ENCODE results near the gene CACNA1F.

The CACNA1F gene

DNA sequence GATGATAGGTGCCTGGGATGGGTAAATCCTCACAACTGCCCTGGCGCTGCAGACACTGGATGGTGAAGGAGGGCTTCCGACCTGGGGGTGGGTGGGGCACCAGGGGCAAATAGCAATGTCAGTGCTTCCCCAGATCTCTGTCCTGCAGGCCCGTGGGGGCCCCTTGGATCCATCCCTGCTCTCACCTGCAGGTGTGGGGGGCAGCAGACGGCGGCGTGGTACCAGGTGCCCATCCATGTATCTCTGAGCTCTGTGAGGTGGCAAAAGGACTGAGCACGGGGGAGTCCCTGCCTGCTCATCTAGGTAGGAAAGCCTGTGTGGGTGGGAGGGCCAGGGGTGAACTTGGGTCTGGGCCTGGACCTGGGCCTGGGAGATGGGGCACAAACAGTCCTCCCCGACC, 26.6 kb downstream of the CACNA1F start:
- FAIRE-seq = no peak
- no peak for TF ChIP-seq POLR2A (IDR thresholded peaks at IDR 0.05; ENCODE audit: low read depth, low read length)
- DNase-seq (ENCODE audit: insufficient read length, low spot score) = no peak

DNA sequence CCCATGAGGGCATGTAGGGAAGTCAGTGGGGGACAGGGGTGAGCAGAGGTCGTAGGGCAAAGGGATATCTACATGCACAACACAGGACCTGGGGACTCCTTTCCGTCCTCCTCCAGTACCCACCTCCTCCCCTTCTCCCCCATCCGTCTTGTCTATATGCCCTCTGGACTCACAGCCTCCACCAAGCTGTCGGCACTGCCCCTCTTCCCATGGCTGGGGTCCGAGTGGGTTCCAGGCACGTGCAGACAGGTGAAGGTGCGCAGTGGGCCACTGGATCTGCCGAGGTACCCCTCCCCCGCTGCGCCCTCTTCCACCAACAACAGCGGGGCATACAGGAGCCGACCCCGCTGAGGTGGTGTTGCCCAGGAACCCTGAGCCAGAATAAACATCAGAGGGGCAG, 27.7 kb downstream of the CACNA1F start:
- DNase-seq (ENCODE audit: insufficient read length, low spot score) (no peak), FAIRE-seq (no peak)
- TF ChIP-seq POLR2A (IDR thresholded peaks at IDR 0.05; ENCODE audit: low read depth, low read length) = no peak

DNA sequence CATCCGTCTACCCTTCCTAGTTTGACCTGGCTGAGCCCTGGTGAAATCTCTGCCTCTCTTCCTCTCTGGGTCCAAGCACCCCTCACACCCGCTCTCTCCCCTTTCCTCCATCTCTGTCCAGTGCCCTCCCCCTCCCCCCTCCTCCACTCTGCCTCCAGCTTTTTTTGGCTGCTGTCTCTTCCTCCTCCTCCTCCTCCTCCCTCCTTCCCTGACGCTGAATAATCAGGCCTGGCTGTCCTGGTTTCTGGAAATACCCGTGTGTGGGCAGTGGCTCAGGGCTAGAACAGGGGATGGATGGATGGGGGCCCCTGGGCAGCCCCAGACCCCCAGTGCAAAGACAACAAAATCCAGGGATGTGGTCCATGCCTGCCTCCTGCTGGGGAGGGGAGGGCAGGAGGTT, 28.4 kb downstream of the CACNA1F start:
- DNase-seq (ENCODE audit: insufficient read length, low spot score) (no peak), FAIRE-seq (no peak)
- TF ChIP-seq POLR2A (IDR thresholded peaks at IDR 0.05; ENCODE audit: low read depth, low read length) = no peak

DNA sequence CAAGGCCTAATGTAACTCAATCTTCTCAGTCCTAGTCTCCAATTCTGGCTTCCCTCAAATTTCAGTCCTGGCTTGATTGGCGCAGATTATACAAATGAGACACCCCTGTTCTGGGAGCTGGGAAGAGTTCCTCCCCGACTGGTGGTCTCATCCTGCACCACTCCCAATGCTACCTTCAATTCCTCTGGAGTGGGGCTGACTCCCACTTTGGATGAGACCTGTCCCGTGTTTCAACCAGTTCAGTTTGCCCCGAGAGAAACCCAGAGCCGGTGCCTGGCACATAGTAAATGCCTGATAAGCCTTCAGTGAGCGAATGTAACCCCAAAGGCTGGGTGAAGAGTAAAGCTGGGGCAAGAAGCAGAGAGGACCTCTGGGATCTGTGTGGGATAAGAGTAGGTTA, 29.1 kb downstream of the CACNA1F start:
- FAIRE-seq = no peak
- TF ChIP-seq POLR2A (IDR thresholded peaks at IDR 0.05; ENCODE audit: low read depth, low read length) = no peak

DNA sequence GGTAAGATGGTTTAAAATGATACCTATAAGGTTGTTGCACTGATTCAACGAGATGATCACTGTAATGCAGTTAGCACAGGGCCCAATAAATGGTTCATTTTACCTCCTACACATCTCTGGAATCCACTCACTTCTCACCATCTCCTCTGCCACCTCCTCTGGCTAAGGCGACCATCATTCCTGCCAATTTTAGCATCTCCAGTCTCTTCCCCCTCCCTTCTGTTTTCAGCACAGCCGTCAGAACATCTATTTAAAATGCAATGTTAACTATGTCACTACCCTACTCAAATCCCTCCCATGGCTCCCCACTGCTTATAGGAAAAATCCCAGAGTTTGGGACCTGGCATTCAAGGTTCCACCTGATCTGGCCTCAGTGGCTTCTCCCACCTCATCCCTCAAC, 29.6 kb downstream of the CACNA1F start:
- TF ChIP-seq POLR2A (IDR thresholded peaks at IDR 0.05; ENCODE audit: low read depth, low read length) = no peak
- DNase-seq (ENCODE audit: insufficient read length, low spot score) (no peak), FAIRE-seq (no peak)

More for the DNA sequence above, 29.1 kb downstream of the CACNA1F start:
- DNase-seq (ENCODE audit: insufficient read length, low spot score) = no peak

DNA sequence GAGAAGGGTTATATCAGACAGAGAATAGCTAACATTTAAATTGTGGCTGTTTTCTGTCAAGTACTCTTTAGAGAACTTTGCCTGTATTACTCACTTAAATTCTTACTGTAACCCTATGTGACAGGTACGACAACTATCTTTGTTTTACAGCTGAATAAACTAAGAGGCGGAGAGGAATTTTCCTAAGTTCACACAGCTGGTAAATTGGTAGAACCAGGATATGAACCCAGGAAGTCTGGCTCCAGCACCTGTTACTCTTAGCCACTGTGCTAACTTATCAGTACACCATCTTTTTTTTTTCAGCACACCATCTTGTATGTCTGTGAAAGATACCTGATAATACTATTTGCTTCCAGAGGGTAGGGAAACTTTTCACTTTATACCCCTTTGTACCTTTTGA, 31.1 kb downstream of the CACNA1F start:
- no peak for TF ChIP-seq POLR2A (IDR thresholded peaks at IDR 0.05; ENCODE audit: low read depth, low read length)
- DNase-seq (ENCODE audit: insufficient read length, low spot score) (no peak), FAIRE-seq (no peak)

DNA sequence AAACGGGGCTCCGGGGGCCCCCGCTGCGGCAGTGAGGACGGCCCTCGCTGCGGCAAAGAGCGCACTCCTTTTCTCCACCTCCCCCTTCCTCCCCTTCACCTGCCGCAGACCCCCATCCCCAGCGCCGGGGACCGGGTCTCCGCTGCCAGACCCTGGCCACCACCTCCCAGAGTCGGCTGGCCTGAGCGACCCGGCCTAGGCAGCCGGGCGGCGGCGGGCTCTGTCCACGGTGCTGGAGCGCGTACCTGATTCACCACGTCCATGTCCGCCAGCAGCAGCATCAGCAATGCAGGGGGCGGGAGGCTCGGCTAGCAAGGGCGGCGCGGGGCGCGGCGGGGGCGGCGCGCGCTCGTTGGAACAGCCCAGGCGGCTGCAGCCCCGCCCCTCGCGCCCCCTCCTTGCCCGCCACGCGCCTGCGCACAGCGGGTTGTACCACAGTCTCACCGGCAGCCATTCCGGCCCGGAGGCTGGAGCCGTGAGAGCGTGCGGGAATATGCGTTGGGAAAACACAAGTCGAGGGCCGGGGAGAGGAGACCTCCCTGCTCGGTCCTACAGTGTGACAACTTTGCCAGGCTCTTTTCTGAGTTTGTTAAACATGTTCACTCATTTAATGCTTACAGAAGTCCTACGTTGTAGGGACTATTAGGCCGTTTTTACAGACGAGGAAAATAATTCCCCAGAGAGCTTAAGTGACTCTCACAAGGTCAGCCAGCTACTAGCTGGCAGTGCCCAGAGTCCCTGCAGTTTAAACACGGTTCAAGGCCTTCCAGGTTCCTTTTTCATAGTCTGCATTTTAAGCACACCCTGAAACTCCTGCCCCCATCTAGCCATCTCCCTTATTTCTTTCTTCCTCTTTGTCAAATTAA, 33.0 kb downstream of the CACNA1F start, which contains the start of gene SYP:
SYP (minus strand) TSS at position 288 of the 866 bp plus-strand sequence; CDS start at position 281, 7 bp downstream.
- FAIRE-seq = no peak
- TF ChIP-seq POLR2A (IDR thresholded peaks at IDR 0.05; ENCODE audit: low read depth, low read length) = peak; percentile 87
- peak; percentile 45 for DNase-seq (ENCODE audit: insufficient read length, low spot score)

DNA sequence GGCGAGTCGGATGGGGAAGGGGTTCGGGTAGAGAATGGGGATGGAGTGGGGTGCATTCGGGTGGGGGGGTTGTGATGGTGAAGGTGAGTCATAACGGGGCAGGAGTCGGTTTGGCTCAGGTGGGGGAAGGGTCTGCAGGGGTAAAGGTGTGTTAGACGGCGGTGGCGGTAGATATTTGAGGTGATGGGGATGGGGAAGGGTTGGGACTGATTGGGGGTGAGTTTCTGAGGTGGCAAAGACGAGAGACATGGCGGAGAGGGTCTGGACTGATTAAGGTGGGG, 33.9 kb downstream of the CACNA1F start:
- TF ChIP-seq POLR2A (IDR thresholded peaks at IDR 0.05; ENCODE audit: low read depth, low read length) = no peak
- DNase-seq (ENCODE audit: insufficient read length, low spot score) (no peak), FAIRE-seq (no peak)

DNA sequence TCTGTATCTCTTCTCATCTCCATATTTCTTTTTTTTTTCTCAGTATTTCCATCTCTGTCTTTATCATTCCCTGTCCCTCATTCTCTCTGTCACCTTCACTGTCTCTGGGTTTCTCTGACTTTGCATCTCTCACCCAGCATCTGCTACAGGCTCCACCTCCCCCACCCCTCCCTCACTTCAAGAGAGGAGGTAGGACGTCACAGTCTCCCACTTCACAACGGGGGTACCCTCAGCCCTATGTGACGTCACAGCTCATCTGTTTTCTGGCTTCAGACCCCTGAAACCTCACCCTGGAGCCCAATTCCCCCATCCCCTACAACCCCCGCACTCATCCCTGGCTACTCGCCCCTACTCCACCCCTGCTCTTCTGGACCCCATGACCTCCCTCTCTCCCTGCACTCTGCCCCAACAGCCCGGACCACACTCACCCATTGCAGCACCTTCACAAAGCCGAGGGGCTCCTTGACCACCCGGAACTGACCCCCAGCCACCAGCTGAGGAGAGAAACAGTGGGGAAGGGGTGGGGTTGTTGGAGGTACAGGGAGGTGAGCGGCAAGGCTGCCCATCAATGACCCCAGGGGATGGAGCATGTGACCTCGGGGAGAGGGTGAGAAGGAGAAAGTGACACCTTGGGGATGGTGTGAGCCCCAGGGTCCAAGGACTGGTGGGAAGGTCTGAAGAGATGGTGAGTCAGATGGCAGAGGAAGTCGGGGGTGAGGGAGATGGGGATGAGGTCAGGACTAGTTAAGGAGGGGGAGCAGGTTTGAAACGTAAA, 34.4 kb downstream of the CACNA1F start:
- no peak for DNase-seq (ENCODE audit: insufficient read length, low spot score)
- FAIRE-seq = no peak
- TF ChIP-seq POLR2A (IDR thresholded peaks at IDR 0.05; ENCODE audit: low read depth, low read length) = no peak

DNA sequence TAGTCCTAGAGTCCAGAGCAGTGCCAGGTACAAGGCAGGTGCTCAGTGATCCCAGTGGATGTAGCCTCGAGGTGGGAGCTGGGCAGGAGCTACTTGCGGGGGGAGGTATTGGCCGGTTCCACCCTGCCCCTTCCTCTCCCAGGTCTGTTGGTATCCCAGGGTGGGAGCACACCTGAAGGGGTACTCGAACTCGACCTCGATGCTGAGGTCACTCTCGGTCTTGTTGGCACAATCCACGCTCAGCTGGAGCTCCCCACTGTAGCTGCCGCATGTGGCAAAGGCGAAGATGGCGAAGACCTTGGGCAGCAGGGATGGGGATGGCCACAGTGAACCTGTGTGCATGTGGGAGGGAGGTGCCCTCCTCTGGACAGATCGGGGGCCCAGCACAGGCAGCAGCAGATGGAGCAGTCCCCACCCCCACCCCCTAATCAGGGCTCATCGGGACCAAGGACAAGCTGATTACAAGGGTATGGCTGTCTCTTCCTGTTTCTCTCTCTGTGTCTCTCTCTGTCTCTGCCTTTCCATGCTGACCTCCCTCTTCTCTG, 35.5 kb downstream of the CACNA1F start:
- no peak for TF ChIP-seq POLR2A (IDR thresholded peaks at IDR 0.05; ENCODE audit: low read depth, low read length)
- FAIRE-seq = no peak
- DNase-seq (ENCODE audit: insufficient read length, low spot score) = no peak

DNA sequence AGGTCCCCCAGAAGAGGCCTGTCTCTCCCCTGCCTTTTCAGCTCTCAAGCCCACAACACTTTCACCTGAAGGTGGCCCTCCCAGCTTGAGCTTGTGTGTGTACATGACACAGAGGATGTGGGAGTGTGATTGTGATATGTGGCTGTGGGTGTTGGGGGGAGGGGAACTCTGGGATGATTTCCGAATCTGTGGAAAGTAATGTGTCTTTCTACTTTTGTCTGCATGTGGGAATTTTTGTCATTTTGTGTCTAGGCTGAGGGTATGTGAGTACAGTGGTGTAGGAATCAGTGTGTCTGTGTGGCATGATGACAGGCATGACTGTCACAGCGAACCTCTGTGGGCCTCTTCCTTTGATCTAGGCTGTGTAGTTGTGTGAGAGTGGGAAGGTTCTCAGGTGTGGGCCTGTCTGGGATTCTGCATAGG, 39.6 kb downstream of the CACNA1F start:
- TF ChIP-seq POLR2A (IDR thresholded peaks at IDR 0.05; ENCODE audit: low read depth, low read length) = no peak
- DNase-seq (ENCODE audit: insufficient read length, low spot score) (no peak), FAIRE-seq (no peak)

DNA sequence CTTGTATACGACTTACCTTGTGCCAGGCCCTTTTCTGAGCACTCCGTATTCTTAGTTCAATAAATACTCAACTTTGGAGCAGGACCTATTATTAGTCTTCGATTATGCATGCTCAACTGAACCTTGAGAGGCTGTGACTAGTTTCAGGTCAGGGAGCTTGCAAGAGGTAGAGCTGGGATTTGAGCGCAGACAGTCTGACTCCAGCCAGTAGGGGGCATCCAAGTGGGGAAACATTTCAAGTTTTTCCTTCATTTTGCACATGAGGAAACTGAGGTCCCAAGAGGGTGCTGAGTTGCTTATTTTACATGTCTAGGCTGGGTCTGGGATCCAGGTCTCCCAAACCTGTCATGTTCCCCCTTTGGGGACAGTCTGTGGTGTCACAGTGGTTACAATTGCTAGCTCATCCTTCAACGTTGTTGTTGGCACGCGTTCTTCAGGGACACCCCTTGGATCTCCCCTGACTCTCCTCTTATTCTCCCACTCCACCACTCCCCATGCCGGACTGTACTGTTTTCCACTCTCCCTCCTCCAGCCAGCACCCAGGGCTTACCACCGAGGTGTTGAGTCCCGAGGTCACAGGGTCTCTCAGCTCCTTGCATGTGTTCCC, 40.3 kb downstream of the CACNA1F start:
- TF ChIP-seq POLR2A (IDR thresholded peaks at IDR 0.05; ENCODE audit: low read depth, low read length) = no peak
- no peak for FAIRE-seq
- no peak for DNase-seq (ENCODE audit: insufficient read length, low spot score)

DNA sequence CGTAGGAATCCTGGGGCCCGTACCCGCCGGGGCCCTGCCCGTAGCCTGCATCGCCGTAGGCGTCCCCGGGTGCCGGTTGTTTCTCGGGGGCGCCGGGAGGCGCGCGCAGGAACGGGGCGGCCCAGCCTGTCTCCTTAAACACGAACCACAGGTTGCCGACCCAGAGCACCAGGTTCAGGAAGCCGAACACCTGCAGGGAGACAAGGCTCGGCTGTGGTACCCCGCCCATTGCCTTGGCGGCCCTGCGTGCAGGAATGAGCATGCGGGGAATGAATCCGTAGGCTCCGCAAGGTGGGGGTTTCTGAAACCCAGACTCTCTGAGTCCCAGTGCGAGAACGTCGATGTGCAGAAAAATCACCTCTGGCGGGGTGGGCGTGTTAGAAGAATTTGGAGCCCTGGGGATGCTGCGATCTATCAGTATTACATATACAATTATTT, 41.5 kb downstream of the CACNA1F start:
- FAIRE-seq (no peak), DNase-seq (ENCODE audit: insufficient read length, low spot score) (no peak)
- no peak for TF ChIP-seq POLR2A (IDR thresholded peaks at IDR 0.05; ENCODE audit: low read depth, low read length)

Data from H54 (cell line).